Osteocyte (in vitro differentiated cells): ENCODE data around the gene PRDM16. TPM values are rescaled to one million over a fixed set of nuclear protein-coding genes. Genes with fewer than 3 reads are reported as not detected.

Experiments used
- DNase-seq: peaks from one replicate; pipeline ENCODE4 v3.0.0; 2021; ENCODE audit warnings: mixed read lengths; ENCODE audit not compliant: unreplicated experiment; ENCODE audit errors: extremely low spot score
- H3K27ac Mint-ChIP-seq: one replicate; pipeline ENCODE4 v1.8.0; 2021; ENCODE audit warnings: mild to moderate bottlenecking, mixed read lengths; ENCODE audit not compliant: unreplicated experiment
- H3K27me3 Mint-ChIP-seq: one replicate; pipeline ENCODE4 v1.8.0; 2021; ENCODE audit warnings: mixed read lengths; ENCODE audit not compliant: unreplicated experiment
- H3K36me3 Mint-ChIP-seq: one replicate; pipeline ENCODE4 v1.8.0; 2021; ENCODE audit warnings: mixed read lengths; ENCODE audit not compliant: unreplicated experiment
- H3K4me1 Mint-ChIP-seq: one replicate; pipeline ENCODE4 v1.8.0; 2021; ENCODE audit warnings: mixed read lengths; ENCODE audit not compliant: unreplicated experiment
- H3K4me3 Mint-ChIP-seq: one replicate; pipeline ENCODE4 v1.8.0; 2021; ENCODE audit warnings: mild to moderate bottlenecking, moderate library complexity, mixed read lengths; ENCODE audit not compliant: unreplicated experiment
- H3K9me3 Mint-ChIP-seq: one replicate; pipeline ENCODE4 v1.8.0; 2021; ENCODE audit warnings: mixed read lengths; ENCODE audit not compliant: unreplicated experiment
- CTCF ChIP-seq: fragments of 200-600 bp; sonication (generic); IDR thresholded peaks from 2 replicates; pipeline ENCODE4 v1.5.0; 2021; ENCODE audit warnings: antibody characterized with exemption, mild to moderate bottlenecking, moderate library complexity
- total RNA-seq: library from RNA; stranded (reverse); gene quantifications from 2 replicates; pipeline ENCODE4 v1.2.1, GENCODE V29; 2021

The PRDM16 gene
- total RNA-seq, 1 donor from 2014 or later = 7.1 TPM

- no peaks in the 10 kb centered on the region for H3K9me3 Mint-ChIP-seq
- DNase-seq = no peak
- no peaks in the 10 kb centered on the region for H3K36me3 Mint-ChIP-seq
- no peak overlapping the region for H3K4me3 Mint-ChIP-seq
- H3K27me3 Mint-ChIP-seq = peaks cover 11% of the 10 kb centered on the region
- no peak for TF ChIP-seq CTCF
- H3K4me1 Mint-ChIP-seq = no peaks in the 10 kb centered on the region
- no peak overlapping the region for H3K27ac Mint-ChIP-seq
Measured at GRCh38 chr1:3393987-3394920, 325.3 kb downstream of the PRDM16 start.

GRCh38 chr1:3396411-3396810 lies 327.4 kb downstream of the PRDM16 start:
- no peak for TF ChIP-seq CTCF
- Mint-ChIP-seq H3K27ac (no peak overlapping the region), H3K4me3 (no peak overlapping the region), H3K27me3 (peaks cover 11% of the 10 kb centered on the region), H3K9me3 (no peaks in the 10 kb centered on the region), H3K4me1 (no peaks in the 10 kb centered on the region), H3K36me3 (no peaks in the 10 kb centered on the region)
- DNase-seq = no peak

- no peak overlapping the region for H3K27ac Mint-ChIP-seq
- no peaks in the 10 kb centered on the region for H3K4me1 Mint-ChIP-seq
Measured at GRCh38 chr1:3397311-3397710, 328.3 kb downstream of the PRDM16 start.

GRCh38 chr1:3398396-3399140 lies 329.6 kb downstream of the PRDM16 start:
- Mint-ChIP-seq H3K4me3 (no peak overlapping the region), H3K36me3 (no peaks in the 10 kb centered on the region), H3K27me3 (peaks cover 3% of the 10 kb centered on the region), H3K4me1 (no peaks in the 10 kb centered on the region), H3K27ac (no peak overlapping the region), H3K9me3 (no peaks in the 10 kb centered on the region)
- no peak for TF ChIP-seq CTCF
- DNase-seq = no peak

More at GRCh38 chr1:3397311-3397710, 328.3 kb downstream of the PRDM16 start:
- TF ChIP-seq CTCF = no peak
- Mint-ChIP-seq H3K4me3 (no peak overlapping the region), H3K27me3 (peaks cover 10% of the 10 kb centered on the region), H3K9me3 (no peaks in the 10 kb centered on the region), H3K36me3 (no peaks in the 10 kb centered on the region)
- no peak for DNase-seq

- peaks cover 2% of the 10 kb centered on the region for H3K4me1 Mint-ChIP-seq
- no peak for TF ChIP-seq CTCF
- no peak for DNase-seq
- H3K36me3 Mint-ChIP-seq = no peaks in the 10 kb centered on the region
- peaks cover 3% of the 10 kb centered on the region for H3K27me3 Mint-ChIP-seq
- H3K4me3 Mint-ChIP-seq = no peak overlapping the region
- H3K9me3 Mint-ChIP-seq = no peaks in the 10 kb centered on the region
- no peak overlapping the region for H3K27ac Mint-ChIP-seq
Measured at GRCh38 chr1:3399732-3400131, 330.7 kb downstream of the PRDM16 start.
